ENCODE data around the gene SHROOM3. TPM values are rescaled to one million over a fixed set of nuclear protein-coding genes. Genes with fewer than 3 reads are reported as not detected.

SHROOM3 gene
- total and polyA plus RNA-seq, 2 of the 13 experiments (the other 11 are each of a cell fraction or from before 2014, with no cell fraction given): 0.01 TPM; not detected in 1

DNA sequence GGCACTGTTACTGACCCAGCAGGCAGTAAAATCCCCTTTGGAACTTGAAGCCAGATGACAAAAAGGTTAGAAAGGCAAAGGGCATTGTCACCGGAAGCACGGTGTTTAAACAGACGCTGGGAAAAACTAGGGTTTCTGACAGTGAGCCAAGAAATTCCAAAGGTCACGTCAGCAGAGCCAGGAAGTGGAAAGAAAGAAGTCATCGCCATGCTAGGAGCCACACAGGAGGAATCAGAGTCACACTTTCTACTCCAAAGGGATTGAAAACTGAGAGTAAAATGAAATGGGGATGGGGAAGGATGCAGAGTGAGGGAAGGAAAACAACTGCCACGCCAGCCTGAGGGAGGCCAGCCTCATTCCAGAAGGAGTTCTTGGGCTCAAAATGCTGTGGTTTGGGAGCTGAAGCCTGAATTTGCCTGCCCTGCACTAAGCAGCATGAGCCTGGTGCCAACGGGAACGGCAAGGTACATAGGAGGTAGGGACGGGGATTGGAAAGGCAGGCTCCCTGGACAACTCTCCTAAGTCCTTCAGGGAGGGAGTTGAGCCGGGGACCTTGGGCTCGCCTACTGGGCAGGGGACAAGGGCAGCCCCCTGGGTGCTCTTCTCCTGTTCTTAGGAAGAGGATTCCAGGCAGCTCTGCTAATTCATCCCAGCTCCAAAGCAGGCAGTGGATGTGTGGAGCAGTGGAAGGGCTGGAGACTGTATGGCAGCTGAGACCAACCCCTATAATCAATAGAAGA lies 396.1 kb downstream of the SHROOM3 start (continued):
- TF ChIP-seq, protein P1, sequence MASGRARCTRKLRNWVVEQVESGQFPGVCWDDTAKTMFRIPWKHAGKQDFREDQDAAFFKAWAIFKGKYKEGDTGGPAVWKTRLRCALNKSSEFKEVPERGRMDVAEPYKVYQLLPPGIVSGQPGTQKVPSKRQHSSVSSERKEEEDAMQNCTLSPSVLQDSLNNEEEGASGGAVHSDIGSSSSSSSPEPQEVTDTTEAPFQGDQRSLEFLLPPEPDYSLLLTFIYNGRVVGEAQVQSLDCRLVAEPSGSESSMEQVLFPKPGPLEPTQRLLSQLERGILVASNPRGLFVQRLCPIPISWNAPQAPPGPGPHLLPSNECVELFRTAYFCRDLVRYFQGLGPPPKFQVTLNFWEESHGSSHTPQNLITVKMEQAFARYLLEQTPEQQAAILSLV (CRISPR knock-in tag; IDR thresholded peaks at IDR 0.05; ENCODE audit: borderline replicate concordance): peak; percentile 51; the same call in 1 of the 2 replicates
- TF ChIP-seq HIVEP1 (CRISPR knock-in tag; IDR thresholded peaks at IDR 0.05): peak; percentile 62
- 0 out of 2 replicates have a peak, but pooled peaks have one; percentile 30 for TF ChIP-seq KLF12 (CRISPR knock-in tag; IDR thresholded peaks at IDR 0.05; ENCODE audit: borderline replicate concordance)
- no peak for TF ChIP-seq ZNF260 (CRISPR knock-in tag; IDR thresholded peaks at IDR 0.05; ENCODE audit: borderline replicate concordance, low read depth)
- TF ChIP-seq, protein P2, sequence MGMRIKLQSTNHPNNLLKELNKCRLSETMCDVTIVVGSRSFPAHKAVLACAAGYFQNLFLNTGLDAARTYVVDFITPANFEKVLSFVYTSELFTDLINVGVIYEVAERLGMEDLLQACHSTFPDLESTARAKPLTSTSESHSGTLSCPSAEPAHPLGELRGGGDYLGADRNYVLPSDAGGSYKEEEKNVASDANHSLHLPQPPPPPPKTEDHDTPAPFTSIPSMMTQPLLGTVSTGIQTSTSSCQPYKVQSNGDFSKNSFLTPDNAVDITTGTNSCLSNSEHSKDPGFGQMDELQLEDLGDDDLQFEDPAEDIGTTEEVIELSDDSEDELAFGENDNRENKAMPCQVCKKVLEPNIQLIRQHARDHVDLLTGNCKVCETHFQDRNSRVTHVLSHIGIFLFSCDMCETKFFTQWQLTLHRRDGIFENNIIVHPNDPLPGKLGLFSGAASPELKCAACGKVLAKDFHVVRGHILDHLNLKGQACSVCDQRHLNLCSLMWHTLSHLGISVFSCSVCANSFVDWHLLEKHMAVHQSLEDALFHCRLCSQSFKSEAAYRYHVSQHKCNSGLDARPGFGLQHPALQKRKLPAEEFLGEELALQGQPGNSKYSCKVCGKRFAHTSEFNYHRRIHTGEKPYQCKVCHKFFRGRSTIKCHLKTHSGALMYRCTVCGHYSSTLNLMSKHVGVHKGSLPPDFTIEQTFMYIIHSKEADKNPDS (CRISPR knock-in tag; IDR thresholded peaks at IDR 0.05): no peak
- TF ChIP-seq MEIS1 (CRISPR knock-in tag; IDR thresholded peaks at IDR 0.05; ENCODE audit: borderline replicate concordance): peak; percentile 84; the same call in 1 of the 2 replicates
- no peak for TF ChIP-seq MAZ (IDR thresholded peaks at IDR 0.05; ENCODE audit: borderline replicate concordance, low read depth, low read length)
- 0 out of 2 replicates have a peak, but pooled peaks have one; percentile 32 for TF ChIP-seq MAZ (CRISPR knock-in tag; IDR thresholded peaks at IDR 0.05; ENCODE audit: low read depth)
- peak; percentile 89 for TF ChIP-seq MED1 (CRISPR knock-in tag; IDR thresholded peaks at IDR 0.05)
- TF ChIP-seq ELF3 (CRISPR knock-in tag; IDR thresholded peaks at IDR 0.05): peak; percentile 79
- TF ChIP-seq, protein P3, sequence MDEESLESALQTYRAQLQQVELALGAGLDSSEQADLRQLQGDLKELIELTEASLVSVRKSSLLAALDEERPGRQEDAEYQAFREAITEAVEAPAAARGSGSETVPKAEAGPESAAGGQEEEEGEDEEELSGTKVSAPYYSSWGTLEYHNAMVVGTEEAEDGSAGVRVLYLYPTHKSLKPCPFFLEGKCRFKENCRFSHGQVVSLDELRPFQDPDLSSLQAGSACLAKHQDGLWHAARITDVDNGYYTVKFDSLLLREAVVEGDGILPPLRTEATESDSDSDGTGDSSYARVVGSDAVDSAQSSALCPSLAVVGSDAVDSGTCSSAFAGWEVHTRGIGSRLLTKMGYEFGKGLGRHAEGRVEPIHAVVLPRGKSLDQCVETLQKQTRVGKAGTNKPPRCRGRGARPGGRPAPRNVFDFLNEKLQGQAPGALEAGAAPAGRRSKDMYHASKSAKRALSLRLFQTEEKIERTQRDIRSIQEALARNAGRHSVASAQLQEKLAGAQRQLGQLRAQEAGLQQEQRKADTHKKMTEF (CRISPR knock-in tag; IDR thresholded peaks at IDR 0.05): peak; percentile 69
- TF ChIP-seq ZSCAN21 (CRISPR knock-in tag; IDR thresholded peaks at IDR 0.05; ENCODE audit: borderline replicate concordance): 0 out of 2 replicates have a peak, but pooled peaks have one; percentile 32
- TF ChIP-seq ATF5 (CRISPR knock-in tag; IDR thresholded peaks at IDR 0.05; ENCODE audit: low read depth): no peak
- TF ChIP-seq KIAA2018 (CRISPR knock-in tag; IDR thresholded peaks at IDR 0.05; ENCODE audit: borderline replicate concordance): no peak

Measured in HepG2 (cell line).